Omental fat pad (tissue), 4 donors: Measurements from ENCODE around the gene MBNL2. TPM values are rescaled to one million over a fixed set of nuclear protein-coding genes. Genes with fewer than 3 reads are reported as not detected.

Experiments used
- ATAC-seq: fragments of 150-250 bp; one replicate; pipeline ENCODE4 v1.9.1; 2016; ENCODE audit warnings: mild to moderate bottlenecking, moderate library complexity; ENCODE audit not compliant: low FRiP score
- DNase-seq: peaks from one replicate; pipeline ENCODE4 v3.0.0-alpha.2; 2019; ENCODE audit warnings: low spot score
- CTCF ChIP-seq, 3 donors: fragments of 450-650 bp; IDR thresholded peaks; one replicate each; pipeline ENCODE4 v1.5.1; 2016 to 2017; ENCODE audit warnings: antibody characterized with exemption in 3 of 3, mild to moderate bottlenecking in 3 of 3, moderate library complexity in 2 of 3
- total RNA-seq, 4 donors: library from RNA; depleted of rRNA; stranded (reverse); fragments of >200 nt; gene quantifications; one replicate each; pipeline ENCODE4 v1.1.0, GENCODE V29; 2016

The MBNL2 gene
- total RNA-seq, 4 donors from 2014 or later: 105 to 132 (median 123) TPM

DNA sequence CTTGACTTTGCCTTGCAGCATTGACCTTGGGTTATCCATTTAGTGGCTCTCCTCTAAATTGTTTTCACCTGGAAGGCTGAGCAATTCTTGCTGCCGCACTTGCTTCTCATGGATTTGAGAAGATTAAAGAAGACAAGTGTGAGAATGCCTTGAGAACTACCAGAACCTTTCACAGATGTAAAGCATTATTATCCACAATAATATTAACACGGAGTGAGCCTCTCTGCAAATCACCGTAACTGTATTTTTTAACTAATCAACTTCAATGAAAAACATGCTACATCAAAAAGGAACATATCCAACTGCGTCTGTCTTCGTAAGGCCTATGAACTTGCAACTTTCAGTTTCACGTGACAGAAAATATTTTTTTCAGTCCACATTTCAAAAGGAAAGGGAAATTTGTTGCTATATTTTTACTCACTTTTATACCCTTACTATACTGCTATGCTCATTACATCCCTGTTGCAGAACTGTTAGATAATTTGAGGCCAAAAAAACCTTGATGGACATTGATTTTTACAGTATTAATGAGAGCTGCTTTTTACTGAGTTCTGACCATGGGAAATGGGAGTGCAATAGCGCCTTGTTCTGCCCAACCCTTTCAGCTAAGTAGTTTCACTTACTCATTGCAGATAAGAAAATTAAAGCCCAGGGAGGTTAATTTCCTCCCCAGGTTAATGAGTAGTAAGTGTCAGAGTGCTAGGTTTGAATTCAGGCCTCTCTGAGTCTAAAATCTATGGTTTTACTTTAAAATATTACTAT is 118.0 kb downstream of the MBNL2 start:
- DNase-seq: no peak
- ATAC-seq: no peak
- no peak for TF ChIP-seq CTCF (IDR thresholded peaks at IDR 0.05)

DNA sequence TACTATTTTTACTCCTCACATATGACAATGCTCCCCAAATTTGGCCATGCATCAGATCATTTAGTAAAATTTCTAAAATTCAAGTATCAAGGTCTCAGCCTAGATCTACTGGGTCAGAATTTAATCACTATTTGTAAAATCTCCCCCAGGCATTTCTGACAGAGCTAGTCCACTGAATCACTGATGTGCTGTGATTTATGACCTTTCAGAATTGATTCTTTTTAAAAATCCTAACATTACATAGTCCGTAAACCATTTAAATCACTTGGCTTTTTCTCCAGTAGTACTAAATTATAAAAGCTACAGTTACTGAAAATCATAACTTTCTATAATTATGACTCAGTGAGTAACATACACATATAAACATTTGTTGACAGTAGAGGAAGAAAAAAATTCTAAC is 119.0 kb downstream of the MBNL2 start:
- no peak for DNase-seq
- TF ChIP-seq CTCF (IDR thresholded peaks at IDR 0.05): no peak
- no peak for ATAC-seq

DNA sequence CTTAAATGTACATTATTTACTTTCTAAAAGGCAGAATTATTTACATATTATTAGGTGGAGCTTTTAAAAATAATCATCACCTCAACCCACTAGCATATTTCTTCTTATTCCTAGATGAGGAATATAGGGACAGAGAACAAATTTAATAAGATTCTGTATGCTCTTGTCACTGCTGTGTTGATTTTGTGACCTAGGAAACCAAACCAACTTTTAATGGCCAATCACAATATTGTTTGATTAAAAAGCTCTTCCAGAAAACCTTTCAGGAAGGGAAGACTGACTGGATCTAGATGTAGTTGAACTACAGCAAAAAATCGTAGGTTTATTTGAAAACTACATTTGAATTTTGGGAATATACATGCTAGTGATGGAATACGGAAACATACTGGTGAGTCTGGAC is 120.0 kb downstream of the MBNL2 start:
- TF ChIP-seq CTCF (IDR thresholded peaks at IDR 0.05): no peak
- no peak for DNase-seq
- no peak for ATAC-seq

GRCh38 chr13:97342936-97343335 is 120.8 kb downstream of the MBNL2 start:
- TF ChIP-seq CTCF (IDR thresholded peaks at IDR 0.05): no peak
- no peak for ATAC-seq
- DNase-seq: no peak

- DNase-seq (no peak), ATAC-seq (peak; percentile 50)
- TF ChIP-seq CTCF (IDR thresholded peaks at IDR 0.05): peak in 1 of 3 donors; percentile 26
These were observed 122.4 kb downstream of the MBNL2 start for GRCh38 chr13:97344265-97345175.

GRCh38 chr13:97346097-97346496 is 124.0 kb downstream of the MBNL2 start:
- DNase-seq: no peak
- ATAC-seq: no peak
- TF ChIP-seq CTCF (IDR thresholded peaks at IDR 0.05): no peak
